ENCODE results near the gene RAB10. TPM values are rescaled to one million over a fixed set of nuclear protein-coding genes. Genes with fewer than 3 reads are reported as not detected.
"Not testable (repeated sequence)": the region's sequence is repeated elsewhere in the genome, so short reads cannot be mapped to it uniquely, and the experiment has no call there.

The RAB10 gene
- 96.7 TPM for total RNA-seq
- long read RNA-seq, transcript RAB10-201 (6 exons, 3,535 nt) = major isoform, 64 of 69 reads
- long read RNA-seq, partial matches to known transcripts = 1 of 69 reads
- long read RNA-seq, other reads (novel, unspliced or antisense) = 4 of 69 reads

DNA sequence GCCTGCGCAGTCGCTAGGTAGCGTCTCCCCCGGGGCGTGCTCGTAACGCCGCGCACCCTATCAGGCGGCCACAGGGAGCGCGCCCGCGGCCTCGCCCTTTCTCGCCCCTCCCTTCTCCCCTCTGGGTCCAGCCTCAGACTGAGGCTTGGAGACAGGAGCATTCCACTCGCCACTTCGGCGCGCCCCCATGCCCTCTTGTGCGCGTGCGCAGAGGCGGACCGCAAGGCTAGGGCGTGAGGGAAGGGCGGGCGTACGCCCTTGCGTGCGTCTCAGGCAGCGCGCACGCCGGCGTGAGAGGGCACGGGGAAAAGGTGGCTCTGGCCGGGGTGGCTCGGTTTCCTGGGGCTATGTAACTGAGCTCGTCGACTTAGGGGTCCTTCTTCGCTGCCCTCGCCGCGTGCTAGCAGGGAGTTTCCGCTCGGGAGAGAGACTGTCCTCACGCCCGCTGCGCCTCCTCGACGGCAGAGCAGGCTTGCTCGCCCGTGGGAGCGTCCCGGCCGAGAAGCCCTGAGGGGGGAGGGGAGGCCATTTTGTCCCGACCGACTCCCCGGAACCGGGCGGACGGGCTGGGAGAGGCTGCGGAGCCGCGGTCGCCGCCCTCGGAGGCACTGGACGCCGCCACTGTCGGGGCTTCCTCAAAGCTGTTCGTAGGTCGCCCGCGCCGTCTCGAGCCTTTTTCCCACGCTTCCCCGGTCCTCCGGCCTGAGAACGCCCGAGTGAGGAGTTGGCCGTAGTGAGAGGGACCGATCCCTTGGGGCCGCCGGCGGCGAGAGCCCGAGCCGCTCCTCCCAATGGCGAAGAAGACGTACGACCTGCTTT is at the start of gene RAB10:
TSS of gene RAB10 (plus strand) at position 267 of the 819 bp plus-strand sequence. CDS start at position 792, 525 bp downstream.
- intact Hi-C loops (cut with DNase I) = loop anchor here (5.0 kb wide), 1 partner anchor 42 kb away; no protein-coding TSS in a partner anchor
- ATAC-seq = peak; percentile 97
- peak; percentile 100 for DNase-seq (ENCODE audit: missing footprints)

GRCh38 chr2:25988134-25988533 is 45.8 kb upstream of the RAB10 start:
- intact Hi-C loops (cut with DNase I) = no loop called here
- no peak for ATAC-seq
- no peak for DNase-seq (ENCODE audit: missing footprints)

DNA sequence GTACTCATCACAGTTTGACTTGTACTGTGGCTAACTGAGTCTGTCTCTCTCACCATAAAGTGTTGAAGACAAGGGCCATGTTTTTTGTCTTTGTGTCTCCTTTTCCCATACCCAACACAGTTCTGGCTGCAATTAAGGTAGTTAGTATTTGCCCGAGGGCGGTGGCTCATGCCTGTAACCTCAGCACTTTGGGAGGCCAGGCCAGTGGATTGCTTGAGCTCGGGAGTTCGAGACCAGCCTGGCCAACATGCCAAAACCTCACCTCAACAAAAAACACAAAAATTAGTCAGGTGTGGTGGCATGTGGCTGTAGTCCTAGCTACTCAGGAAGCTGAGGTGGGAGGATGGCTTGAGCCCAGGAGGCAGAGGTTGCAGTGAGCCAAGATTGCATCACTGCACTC is 44.7 kb upstream of the RAB10 start:
- DNase-seq (ENCODE audit: missing footprints) (no peak), ATAC-seq (no peak)
- intact Hi-C loops (cut with DNase I) = no loop called here

DNA sequence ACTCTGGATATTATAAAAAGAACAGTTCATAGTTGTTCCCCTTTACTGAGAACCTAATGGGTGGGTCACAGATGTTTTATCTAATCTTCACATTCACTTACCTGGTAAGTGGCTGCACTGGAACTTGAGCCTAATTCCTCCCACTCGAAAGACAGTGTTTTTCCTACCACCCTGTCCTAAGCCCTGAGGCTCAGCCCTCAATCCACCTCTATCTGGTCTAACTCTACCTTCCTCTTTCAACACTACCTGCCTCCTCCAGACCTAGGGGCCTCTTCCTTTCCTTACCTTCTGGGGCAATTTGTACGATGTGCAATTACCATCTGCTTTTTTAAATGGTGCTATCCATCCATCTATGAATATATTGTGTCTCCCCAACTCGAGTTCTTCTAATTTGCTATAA is 41.9 kb upstream of the RAB10 start:
- intact Hi-C loops (cut with DNase I) = loop anchor here (2.0 to 10.0 kb wide), 4 partner anchors 40 to 153 kb away; partner anchors contain the start of gene RAB10
- no peak for ATAC-seq
- no peak for DNase-seq (ENCODE audit: missing footprints)

GRCh38 chr2:25992556-25992955 is 41.3 kb upstream of the RAB10 start:
- ATAC-seq (no peak), DNase-seq (ENCODE audit: missing footprints) (no peak)
- intact Hi-C loops (cut with DNase I) = loop anchor here (2.0 to 10.0 kb wide), 4 partner anchors 40 to 152 kb away; partner anchors contain the start of gene RAB10

GRCh38 chr2:25993049-25993448 is 40.8 kb upstream of the RAB10 start:
- intact Hi-C loops (cut with DNase I) = loop anchor here (2.0 to 10.0 kb wide), 4 partner anchors 39 to 152 kb away; partner anchors contain the start of gene RAB10
- ATAC-seq (no peak), DNase-seq (ENCODE audit: missing footprints) (no peak)

- ATAC-seq (no peak), DNase-seq (ENCODE audit: missing footprints) (no peak)
- intact Hi-C loops (cut with DNase I) = loop anchor here (5.0 to 10.0 kb wide), 3 partner anchors 38 to 90 kb away; partner anchors contain the start of gene RAB10
Measured at GRCh38 chr2:25994509-25994908, 39.4 kb upstream of the RAB10 start.

- DNase-seq (ENCODE audit: missing footprints) (no peak), ATAC-seq (no peak)
- intact Hi-C loops (cut with DNase I) = loop anchor here (10.0 kb wide), 1 partner anchor 88 kb away; no protein-coding TSS in a partner anchor
Measured at GRCh38 chr2:25996844-25997243, 37.0 kb upstream of the RAB10 start.

GRCh38 chr2:25998816-25999383 is 35.0 kb upstream of the RAB10 start:
- intact Hi-C loops (cut with DNase I) = loop anchor here (10.0 kb wide), 1 partner anchor 86 kb away; no protein-coding TSS in a partner anchor
- not testable (repeated sequence) for ATAC-seq; DNase-seq (ENCODE audit: missing footprints)

GRCh38 chr2:25999406-25999805 is 34.5 kb upstream of the RAB10 start:
- ATAC-seq; DNase-seq (ENCODE audit: missing footprints): not testable (repeated sequence)
- intact Hi-C loops (cut with DNase I) = loop anchor here (10.0 kb wide), 1 partner anchor 85 kb away; no protein-coding TSS in a partner anchor

GRCh38 chr2:26000561-26001082 is 33.3 kb upstream of the RAB10 start:
- no peak for ATAC-seq
- DNase-seq (ENCODE audit: missing footprints) = no peak
- intact Hi-C loops (cut with DNase I) = no loop called here

- DNase-seq (ENCODE audit: missing footprints) (peak; percentile 83), ATAC-seq (peak; percentile 78)
- intact Hi-C loops (cut with DNase I) = no loop called here
Measured at GRCh38 chr2:26001743-26002351, 32.0 kb upstream of the RAB10 start.

DNA sequence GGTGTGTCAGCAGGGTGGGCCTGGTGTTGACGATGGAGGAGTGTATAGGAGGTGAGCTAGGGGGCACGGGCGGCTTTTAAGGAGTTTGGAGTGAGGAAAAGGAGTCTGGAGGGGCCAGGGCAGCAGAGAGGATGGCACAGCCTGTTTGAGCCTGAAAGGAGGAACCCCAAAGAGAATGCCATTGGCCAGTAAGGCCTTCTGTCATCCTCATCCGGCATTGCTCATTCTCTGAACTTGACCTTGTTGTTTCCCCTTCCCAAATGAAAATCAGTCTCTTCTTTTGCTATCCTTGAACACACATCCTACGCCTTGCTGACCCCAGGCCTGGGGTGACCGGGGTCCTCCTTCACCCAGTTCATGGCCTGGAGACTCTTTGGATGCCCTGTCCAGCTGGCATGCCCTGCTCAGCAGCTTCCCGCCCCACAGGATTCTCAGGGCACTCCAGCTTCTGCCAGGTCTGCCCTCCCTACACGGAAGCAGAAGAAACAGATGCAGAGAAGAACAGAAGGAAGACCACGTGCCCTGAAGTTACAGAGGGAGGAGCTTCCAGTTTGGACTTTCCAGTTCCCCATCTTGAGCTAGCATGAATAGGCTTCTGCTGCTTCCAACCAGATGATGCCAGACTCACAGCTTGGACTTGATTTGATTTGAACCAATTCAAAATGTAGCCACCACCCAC is 31.1 kb upstream of the RAB10 start:
- peak; percentile 35 for ATAC-seq
- intact Hi-C loops (cut with DNase I) = no loop called here

GRCh38 chr2:26008095-26008494 is 25.8 kb upstream of the RAB10 start:
- ATAC-seq = no peak
- no peak for DNase-seq (ENCODE audit: missing footprints)
- intact Hi-C loops (cut with DNase I) = no loop called here

More for the DNA sequence above, 31.1 kb upstream of the RAB10 start:
- no peak for DNase-seq (ENCODE audit: missing footprints)

- intact Hi-C loops (cut with DNase I) = no loop called here
- peak; percentile 76 for DNase-seq (ENCODE audit: missing footprints)
- peak; percentile 82 for ATAC-seq
Measured at GRCh38 chr2:26008851-26009566, 24.9 kb upstream of the RAB10 start.

- DNase-seq (ENCODE audit: missing footprints) (no peak), ATAC-seq (no peak)
- intact Hi-C loops (cut with DNase I) = no loop called here
Measured at GRCh38 chr2:26009567-26009963, 24.3 kb upstream of the RAB10 start.

GRCh38 chr2:26010943-26011342 is 22.9 kb upstream of the RAB10 start:
- intact Hi-C loops (cut with DNase I) = no loop called here
- no peak for ATAC-seq

DNA sequence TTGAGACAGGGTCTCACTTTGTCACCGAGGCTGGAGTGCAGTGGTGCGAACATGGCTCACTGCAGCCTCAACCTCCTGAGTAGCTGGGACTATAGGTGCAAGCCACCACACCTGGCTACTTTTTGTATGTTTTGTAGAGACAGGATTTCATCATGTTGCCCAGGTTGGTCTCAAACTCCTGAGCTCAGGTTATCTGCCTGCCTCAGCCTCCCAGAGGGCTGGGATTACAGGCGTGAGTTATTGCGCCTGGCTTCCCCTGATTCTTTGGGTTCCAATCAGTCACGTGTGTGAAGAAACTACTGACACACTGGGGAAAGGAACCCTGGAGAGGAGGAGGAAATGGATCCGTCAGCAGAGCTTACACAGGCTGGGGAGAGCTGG is 22.3 kb upstream of the RAB10 start:
- intact Hi-C loops (cut with DNase I) = no loop called here
- ATAC-seq = no peak
- DNase-seq (ENCODE audit: missing footprints) = no peak

More at GRCh38 chr2:26010943-26011342, 22.9 kb upstream of the RAB10 start:
- DNase-seq (ENCODE audit: missing footprints) = no peak

Measured in Right ventricle myocardium inferior (tissue), 1 donor.